SW480 (cell line): Measurements from ENCODE around the gene ADAMTS2.

Source experiments
- DNase-seq: peaks from one replicate; pipeline ENCODE4 v3.0.0-alpha.2; 2016; ENCODE audit warnings: low spot score

Gene ADAMTS2

GRCh38 chr5:179154991-179155955 is 190.0 kb downstream of the ADAMTS2 start:
- no peak for DNase-seq

- no peak for DNase-seq
Measured at GRCh38 chr5:179154346-179154990, 190.8 kb downstream of the ADAMTS2 start.

DNA sequence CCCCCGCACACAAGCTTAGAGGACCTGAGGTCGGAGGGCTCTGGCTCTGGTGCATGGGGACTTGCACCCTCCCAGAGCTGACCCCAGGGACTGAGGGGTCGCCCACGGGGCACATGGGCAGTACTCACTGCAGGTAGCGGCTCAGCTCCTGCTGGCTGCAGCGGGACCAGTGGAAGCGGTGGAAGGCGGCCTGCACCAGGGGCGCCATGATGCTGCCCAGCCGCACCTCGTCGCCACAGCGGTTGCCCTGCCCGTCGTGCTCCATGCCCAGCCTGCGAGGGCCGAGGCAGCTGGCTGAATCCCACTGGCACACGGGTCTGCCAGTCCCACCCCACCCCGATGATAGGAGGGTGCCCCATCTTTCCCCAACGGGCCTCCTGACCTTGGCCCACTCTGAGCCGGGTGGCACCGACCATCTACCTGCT is 191.3 kb downstream of the ADAMTS2 start:
- no peak for DNase-seq

DNA sequence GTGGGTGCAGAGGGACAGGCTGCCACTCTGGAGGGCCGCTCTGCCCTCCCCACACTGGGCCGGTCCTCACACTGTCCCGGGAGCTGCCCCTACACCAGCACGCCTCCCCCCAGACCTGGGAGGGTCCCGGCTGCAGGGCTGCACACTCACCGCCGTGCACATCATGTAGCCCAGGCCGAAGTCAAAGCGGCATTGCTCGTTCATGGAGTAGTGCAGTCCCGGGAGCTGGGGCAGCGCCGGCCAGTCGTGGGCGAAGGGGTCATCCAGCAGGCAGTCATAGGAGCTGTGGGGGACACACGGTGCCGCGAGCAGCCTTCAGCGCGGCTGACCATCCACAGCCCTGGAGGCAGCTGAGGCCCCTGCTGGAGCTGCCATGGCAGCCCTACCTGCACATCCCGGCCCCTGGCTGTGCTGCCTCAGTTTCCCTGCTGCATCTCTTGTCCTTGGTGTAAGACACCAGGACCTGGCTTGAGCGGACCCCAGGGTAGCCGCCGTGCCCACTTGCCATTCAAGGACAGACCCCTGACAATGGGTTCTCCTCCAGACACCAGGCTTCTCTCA is 191.8 kb downstream of the ADAMTS2 start:
- no peak for DNase-seq

DNA sequence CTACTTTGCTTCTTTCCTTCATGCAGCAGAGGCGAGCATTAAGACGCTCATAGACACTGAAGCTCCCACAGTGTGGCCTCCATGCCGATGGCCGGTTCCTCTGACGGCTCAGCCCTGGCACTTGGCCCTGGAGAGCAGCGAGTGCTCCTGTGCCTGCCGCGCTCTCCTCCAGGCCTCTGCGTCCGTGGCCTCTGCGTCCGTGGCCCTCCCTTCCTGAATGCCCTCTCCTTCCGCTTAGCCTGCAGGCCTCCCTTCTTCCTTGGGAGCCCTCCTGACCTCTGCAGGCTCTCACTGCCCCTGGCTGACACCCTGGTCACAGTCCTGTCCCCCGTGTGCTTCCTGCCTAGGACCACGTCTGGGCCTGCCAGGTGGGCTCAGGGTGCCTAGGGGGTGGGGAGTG is 192.3 kb downstream of the ADAMTS2 start:
- DNase-seq, result no peak

GRCh38 chr5:179152144-179152895 is 192.9 kb downstream of the ADAMTS2 start:
- DNase-seq, result no peak

DNA sequence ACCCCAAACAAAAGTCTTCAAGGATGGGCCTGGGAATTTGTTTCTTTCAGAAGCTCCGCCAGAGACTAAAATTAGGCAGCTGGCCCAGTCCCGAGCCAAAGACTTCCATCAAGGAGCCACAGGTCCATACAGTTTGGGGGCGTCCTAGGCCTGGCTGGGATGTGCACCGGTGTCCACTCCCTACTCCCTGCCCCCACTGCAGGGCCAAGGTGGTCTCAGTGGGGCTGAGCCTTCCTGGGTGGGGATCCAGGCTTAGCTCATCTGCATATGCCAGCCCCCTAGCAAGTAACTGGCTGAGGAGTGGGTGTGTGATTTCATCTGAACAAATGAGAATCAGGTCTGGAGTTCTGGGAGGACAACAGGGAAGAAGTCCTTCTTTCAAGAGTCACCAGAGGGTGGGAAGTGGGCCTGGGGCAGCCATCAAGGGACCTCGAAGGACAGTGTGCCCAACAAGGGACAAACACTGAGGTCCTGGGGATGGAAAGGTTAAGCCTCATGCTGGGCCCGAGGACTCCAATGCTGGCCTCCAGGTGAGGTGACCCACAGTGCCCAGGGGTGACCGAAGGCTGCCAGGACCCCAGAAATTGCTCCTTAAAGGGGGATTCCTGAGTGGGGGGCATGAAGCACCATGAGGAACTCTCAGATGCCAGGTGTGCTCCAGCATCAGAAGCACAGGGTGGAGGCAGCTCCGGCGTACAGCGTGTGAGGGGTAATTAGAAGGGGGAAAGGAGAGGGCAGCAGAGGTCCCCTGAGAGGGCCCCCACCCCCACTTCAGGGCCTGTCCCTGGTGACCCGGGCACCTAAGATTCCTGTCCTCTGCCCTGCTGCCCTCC is 193.8 kb downstream of the ADAMTS2 start:
- DNase-seq, result no peak

DNA sequence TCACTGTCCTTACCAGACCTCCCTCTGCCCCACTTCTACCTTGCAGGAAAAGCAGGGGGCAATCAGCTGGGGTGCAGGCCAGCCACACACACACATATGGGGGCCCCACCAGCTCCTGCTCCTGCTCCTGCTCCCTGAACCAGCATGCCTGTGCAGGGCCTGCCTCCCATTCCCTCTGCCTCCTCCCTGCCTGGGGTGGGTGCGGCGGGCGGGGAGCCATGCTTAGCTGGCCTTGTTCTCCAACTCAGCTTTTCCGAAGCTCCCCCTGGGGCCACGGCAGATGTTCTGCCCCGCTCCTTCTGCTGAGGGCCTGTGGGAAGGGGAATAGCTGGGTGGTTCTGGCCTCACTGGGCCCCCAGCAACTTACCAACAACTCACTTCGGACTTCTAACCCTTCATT is 195.2 kb downstream of the ADAMTS2 start:
- DNase-seq, result no peak

- no peak for DNase-seq
Measured at GRCh38 chr5:179149278-179149677, 196.0 kb downstream of the ADAMTS2 start.

GRCh38 chr5:179148703-179149170 is 196.5 kb downstream of the ADAMTS2 start:
- DNase-seq, result no peak

DNA sequence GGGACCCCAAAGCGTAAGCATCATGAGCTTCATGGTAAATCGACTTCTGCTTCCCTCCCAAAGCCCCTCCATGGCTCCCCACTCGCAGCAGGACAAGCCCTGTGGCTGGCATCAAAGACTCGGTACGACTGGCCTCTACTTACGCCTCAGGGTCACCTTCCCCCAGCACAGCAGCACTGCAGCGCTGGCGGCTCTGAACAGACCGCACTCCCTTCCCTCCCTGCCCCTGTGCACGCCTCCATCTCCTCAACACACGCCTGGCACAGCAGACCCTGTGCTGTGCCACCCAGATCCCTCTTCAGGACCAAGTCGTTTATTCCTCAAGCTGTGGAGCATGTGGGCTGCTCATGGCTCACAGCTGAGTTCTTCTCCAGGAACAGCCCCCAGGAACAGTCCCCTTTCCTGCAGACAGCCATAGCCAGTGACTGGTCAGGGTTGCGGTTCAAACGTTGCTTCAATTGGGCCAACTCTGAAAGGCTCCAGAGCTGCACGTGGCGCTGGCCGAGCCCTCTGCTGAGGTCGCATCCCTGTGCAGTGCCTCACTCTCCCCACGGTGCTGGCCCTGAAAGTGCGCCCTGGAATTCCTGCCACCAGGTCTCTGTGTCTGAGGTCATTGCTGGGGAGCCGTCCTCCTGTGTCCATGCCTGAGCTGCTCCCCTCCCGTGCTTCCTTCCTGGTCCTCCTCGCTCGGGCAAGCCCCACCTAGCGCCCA is 197.1 kb downstream of the ADAMTS2 start:
- DNase-seq, result no peak

GRCh38 chr5:179146277-179146676 is 199.0 kb downstream of the ADAMTS2 start:
- peak; percentile 11 for DNase-seq

GRCh38 chr5:179143446-179143845 is 201.8 kb downstream of the ADAMTS2 start:
- DNase-seq, result no peak

DNA sequence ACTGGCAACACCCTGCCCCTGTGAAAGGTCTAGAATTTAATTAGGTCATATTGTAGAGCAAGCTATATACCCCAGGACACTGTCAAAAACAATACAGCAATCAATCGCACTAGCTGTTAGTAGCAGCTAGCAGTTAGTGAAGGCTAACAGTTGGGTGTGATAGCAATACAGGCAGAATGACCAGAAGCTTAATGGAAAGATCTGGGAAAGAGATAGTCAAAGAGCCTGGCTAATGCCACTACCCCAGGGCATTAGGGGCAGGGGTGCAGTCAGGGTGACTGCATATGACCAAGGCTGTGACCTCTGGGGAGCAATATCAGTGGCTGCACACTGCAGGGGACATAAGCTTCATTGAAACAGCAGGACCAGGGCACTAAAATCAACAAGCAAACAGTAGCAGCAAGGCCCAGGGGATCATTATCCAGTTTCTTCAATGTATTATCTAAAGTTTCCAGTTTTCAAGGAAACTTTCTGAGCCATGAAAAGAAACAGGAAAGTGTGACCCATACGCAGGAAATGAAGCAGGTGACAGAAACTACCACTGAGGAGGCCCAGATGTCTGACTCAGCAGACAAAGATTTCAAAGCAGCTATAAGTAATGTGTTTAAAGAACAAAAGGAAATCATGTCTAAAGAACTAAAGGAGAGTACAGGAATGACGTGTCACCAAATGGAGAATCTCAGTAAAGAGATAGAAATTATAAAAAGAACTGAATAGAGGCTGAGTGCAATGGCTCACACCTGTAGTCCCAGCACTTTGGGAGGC is 202.6 kb downstream of the ADAMTS2 start:
- no peak for DNase-seq

GRCh38 chr5:179141867-179142266 is 203.4 kb downstream of the ADAMTS2 start:
- no peak for DNase-seq

DNA sequence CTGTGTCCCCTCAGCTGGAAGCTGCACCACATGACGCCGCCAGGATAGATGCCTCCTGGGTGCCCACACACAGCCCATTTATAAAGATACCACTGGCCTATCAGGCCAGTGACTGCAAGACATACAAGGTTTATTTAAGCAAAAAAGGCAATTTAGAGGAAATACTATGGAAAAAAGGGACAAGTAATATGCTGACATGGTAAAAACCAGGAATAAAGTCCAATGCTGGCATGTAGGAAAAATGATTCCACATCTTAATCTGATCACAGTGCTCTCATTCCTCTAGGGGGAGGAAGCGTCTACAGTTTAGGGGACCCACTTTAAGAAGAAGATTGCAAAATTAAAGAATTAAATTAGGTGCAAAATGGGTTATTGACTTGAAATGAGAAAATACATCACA is 205.0 kb downstream of the ADAMTS2 start:
- no peak for DNase-seq

DNA sequence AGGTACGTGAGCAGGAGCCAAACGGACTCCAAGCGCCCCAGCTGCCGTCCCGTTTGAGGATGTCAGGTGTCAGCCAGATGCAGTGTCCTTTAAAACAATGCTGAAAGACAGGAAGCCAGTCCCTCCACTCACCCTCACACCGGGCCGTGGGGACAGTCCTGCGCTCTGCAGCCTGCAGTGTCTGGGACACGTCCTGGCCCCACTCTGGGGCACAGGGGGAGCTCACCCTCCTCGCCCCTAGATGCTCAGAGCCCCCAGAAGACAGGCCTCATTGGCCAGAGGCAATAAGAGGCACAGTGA is 205.4 kb downstream of the ADAMTS2 start:
- no peak for DNase-seq

- DNase-seq, result no peak
Measured at GRCh38 chr5:179139111-179139935, 205.9 kb downstream of the ADAMTS2 start.

DNA sequence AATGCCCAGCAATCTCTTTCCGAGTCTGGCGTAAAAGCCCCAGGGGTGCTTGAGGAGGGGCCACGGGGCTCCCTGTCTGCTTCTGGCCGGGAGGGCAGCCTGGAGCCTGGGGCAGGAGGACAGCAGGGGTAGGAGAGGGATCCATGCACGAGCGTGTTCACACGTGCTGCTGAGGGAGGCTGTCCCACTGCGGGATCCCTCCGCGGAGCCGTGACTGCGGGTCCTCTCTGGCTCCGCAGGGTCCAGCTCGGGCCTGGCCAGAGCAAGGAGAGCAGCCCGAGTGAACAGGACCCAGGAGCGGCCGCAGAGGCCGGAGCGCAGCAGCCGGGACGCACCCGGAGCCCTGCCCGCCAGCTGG is 206.7 kb downstream of the ADAMTS2 start:
- no peak for DNase-seq
